ENCODE data around the gene PFN3.

The PFN3 gene

DNA sequence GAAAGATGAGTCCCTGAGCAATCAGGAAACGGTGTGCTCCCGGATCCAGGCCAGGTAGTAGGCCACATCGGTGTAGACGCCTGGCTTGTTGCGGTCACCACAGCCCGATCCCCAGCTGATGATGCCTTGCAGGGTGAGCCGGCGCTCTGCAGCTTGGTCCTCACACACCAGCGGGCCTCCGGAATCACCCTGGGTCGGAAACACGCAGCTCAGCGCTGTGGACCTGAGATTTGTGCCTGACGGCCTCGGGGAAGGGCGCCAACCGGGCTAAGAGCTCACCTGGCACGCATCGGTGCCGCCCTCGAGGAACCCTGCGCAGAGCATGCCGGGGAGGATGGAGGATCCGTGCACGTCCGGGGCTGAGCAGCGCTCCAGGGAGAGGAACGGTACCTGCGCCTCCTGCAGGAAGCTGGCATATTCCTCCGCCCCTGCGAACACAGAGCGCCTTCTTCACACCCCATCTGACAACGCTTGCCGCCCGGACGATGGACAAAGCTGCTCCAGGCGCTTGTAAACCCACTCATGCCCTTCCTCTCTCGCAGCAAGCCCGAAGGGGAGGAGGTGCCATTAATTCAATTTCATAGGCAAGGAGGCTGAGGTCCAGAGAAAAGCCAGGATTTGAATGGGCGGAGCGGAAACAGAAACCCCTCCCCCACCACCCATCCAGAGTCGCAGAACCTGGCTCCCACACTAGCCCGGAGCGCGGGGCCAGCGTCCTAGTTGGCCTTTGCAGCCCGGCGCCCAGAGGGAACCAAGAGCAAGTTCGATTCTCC, 2.0 kb upstream of the PFN3 start:
- Histone ChIP-seq H3K36me3 (ENCODE audit: control insufficient read depth, insufficient read depth, low read length, severe bottlenecking) (no peaks in the 10 kb centered on the region), H3K4me3 (ENCODE audit: low read length) (no peak overlapping the region), H3K4me1 (ENCODE audit: control insufficient read depth, insufficient read depth, low read length) (peaks cover 12% of the 10 kb centered on the region), H3K27me3 (replicated peaks; ENCODE audit: control insufficient read depth, insufficient read depth, low read length) (peaks cover 56% of the 10 kb centered on the region), H3K9me3 (ENCODE audit: control insufficient read depth, low read length) (no peaks in the 10 kb centered on the region), H3K9ac (ENCODE audit: low read length) (no peak overlapping the region)
- peak; percentile 42 for DNase-seq (ENCODE audit: low read depth)

DNA sequence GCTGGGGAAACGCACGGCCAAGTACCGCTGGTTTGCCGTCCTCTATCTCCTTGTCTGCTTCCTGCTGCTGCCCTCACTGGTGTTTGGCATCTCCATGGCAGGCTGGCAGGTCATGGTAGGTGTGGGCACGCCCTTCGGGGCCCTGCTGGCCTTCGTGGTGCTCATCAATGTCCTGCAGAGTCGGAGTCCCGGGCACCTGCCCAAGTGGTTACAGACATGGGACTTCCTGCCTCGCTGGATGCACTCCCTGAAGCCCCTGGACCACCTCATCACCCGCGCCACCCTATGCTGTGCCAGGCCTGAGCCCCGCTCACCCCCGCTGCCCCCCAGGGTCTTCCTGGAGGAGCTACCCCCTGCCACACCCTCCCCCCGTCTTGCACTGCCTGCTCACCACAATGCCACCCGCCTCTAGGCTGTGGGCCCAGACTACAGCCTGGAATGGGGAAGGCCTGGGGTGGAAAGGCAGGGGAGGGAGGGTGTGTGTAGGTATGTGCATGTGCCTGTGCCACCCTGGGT, 2.5 kb downstream of the PFN3 start:
- H3K27me3 ChIP-seq (replicated peaks; ENCODE audit: control insufficient read depth, insufficient read depth, low read length): peaks cover 53% of the 10 kb centered on the region
- no peak overlapping the region for H3K9ac ChIP-seq (ENCODE audit: low read length)
- no peaks in the 10 kb centered on the region for H3K36me3 ChIP-seq (ENCODE audit: control insufficient read depth, insufficient read depth, low read length, severe bottlenecking)
- H3K4me3 ChIP-seq (ENCODE audit: low read length): no peak overlapping the region
- no peak for DNase-seq (ENCODE audit: low read depth)
- peaks cover 2% of the 10 kb centered on the region for H3K4me1 ChIP-seq (ENCODE audit: control insufficient read depth, insufficient read depth, low read length)
- no peaks in the 10 kb centered on the region for H3K9me3 ChIP-seq (ENCODE audit: control insufficient read depth, low read length)

DNA sequence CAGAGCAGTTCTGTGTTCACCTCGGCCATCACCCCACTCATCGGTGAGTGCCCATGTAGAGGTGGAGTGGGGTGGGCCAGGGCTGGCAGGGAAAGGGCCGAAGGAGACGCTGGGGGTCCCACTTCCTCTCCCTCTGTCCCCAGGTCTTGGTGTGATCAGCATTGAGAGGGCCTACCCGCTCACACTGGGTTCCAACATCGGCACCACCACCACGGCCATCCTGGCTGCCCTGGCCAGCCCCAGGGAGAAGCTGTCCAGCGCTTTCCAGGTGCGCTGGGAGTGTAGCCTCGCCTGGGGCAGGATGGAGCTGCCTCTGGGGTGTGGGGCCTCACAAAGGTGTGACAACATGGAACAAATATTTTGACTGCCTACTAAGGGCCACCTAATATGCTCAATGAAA, 3.7 kb downstream of the PFN3 start:
- no peak overlapping the region for H3K9ac ChIP-seq (ENCODE audit: low read length)
- H3K36me3 ChIP-seq (ENCODE audit: control insufficient read depth, insufficient read depth, low read length, severe bottlenecking): no peaks in the 10 kb centered on the region
- peaks cover 42% of the 10 kb centered on the region for H3K27me3 ChIP-seq (replicated peaks; ENCODE audit: control insufficient read depth, insufficient read depth, low read length)
- DNase-seq (ENCODE audit: low read depth): no peak
- no peaks in the 10 kb centered on the region for H3K4me1 ChIP-seq (ENCODE audit: control insufficient read depth, insufficient read depth, low read length)
- H3K9me3 ChIP-seq (ENCODE audit: control insufficient read depth, low read length): no peaks in the 10 kb centered on the region
- H3K4me3 ChIP-seq (ENCODE audit: low read length): no peak overlapping the region

DNA sequence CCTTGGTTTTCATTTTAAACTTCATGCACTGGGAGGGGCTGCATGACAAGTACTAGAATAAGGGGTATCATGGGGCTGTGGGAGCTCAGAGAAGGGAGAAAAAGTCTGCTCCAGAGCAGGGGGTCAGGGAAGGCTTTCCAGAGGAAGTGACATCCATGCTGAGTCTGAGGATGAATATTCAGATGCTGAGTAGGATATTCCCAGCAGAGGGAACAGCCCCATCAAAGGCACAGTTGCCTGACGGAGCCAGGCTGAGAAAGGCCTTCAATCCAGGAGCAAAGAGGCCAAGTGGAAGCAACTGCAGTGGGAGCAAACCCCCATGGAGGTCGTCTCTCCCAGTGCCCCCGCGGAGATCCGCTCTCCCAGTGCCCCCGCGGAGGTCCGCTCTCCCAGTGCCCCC, 4.4 kb downstream of the PFN3 start:
- H3K4me1 ChIP-seq (ENCODE audit: control insufficient read depth, insufficient read depth, low read length): no peaks in the 10 kb centered on the region
- no peaks in the 10 kb centered on the region for H3K9me3 ChIP-seq (ENCODE audit: control insufficient read depth, low read length)
- peaks cover 35% of the 10 kb centered on the region for H3K27me3 ChIP-seq (replicated peaks; ENCODE audit: control insufficient read depth, insufficient read depth, low read length)
- H3K9ac ChIP-seq (ENCODE audit: low read length): no peak overlapping the region
- DNase-seq (ENCODE audit: low read depth): no peak
- no peak overlapping the region for H3K4me3 ChIP-seq (ENCODE audit: low read length)
- H3K36me3 ChIP-seq (ENCODE audit: control insufficient read depth, insufficient read depth, low read length, severe bottlenecking): no peaks in the 10 kb centered on the region

DNA sequence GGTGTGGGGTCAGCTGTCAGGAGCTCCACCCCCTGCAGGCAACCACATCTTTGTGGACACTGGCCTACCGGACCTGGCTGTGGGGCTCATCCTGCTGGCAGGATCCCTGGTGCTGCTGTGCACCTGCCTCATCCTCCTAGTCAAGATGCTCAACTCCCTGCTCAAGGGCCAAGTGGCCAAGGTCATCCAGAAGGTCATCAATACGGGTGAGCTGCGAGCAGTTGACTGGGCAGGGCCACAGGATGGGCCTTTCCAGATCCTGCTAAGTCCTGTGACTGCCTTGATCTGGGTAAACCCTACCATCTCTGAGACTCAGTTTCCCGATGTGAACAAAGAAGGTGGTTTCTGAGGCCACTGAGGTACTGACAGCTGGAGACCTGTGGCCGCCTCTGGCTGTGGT, 6.5 kb downstream of the PFN3 start:
- peaks cover 18% of the 10 kb centered on the region for H3K27me3 ChIP-seq (replicated peaks; ENCODE audit: control insufficient read depth, insufficient read depth, low read length)
- H3K9ac ChIP-seq (ENCODE audit: low read length): no peak overlapping the region
- no peaks in the 10 kb centered on the region for H3K9me3 ChIP-seq (ENCODE audit: control insufficient read depth, low read length)
- H3K36me3 ChIP-seq (ENCODE audit: control insufficient read depth, insufficient read depth, low read length, severe bottlenecking): no peaks in the 10 kb centered on the region
- no peak for DNase-seq (ENCODE audit: low read depth)
- peaks cover 8% of the 10 kb centered on the region for H3K4me1 ChIP-seq (ENCODE audit: control insufficient read depth, insufficient read depth, low read length)
- H3K4me3 ChIP-seq (ENCODE audit: low read length): no peak overlapping the region

DNA sequence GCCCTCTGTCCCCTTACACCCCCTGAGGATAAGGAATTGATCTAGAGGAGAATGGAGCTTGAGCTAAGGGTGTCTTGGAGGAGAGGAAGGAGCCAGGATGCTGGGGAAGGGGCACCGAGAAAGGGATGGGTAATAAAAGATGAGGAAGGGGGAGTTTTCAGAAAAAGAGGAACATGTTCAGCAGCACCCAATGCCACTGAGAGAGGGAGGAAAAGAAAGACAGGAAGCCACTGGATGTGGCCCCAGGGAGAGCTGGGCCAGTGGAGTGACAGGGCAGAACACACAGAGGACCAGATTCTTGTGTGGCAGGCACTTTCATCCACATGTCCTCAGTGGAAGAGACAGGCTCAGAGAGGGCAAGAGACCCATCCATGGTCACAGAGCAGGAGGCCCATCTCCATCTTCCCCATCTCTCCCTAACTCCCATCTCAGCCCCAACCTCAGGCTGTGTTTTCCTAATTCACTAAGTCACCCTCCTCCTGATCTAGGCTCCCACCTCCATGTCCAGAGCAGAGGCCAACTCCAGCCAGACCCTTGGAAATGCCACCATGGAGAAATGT, 7.2 kb downstream of the PFN3 start:
- H3K9ac ChIP-seq (ENCODE audit: low read length): no peak overlapping the region
- H3K27me3 ChIP-seq (replicated peaks; ENCODE audit: control insufficient read depth, insufficient read depth, low read length): peaks cover 16% of the 10 kb centered on the region
- DNase-seq (ENCODE audit: low read depth): no peak
- H3K4me3 ChIP-seq (ENCODE audit: low read length): no peak overlapping the region
- H3K36me3 ChIP-seq (ENCODE audit: control insufficient read depth, insufficient read depth, low read length, severe bottlenecking): no peaks in the 10 kb centered on the region
- peaks cover 8% of the 10 kb centered on the region for H3K4me1 ChIP-seq (ENCODE audit: control insufficient read depth, insufficient read depth, low read length)
- H3K9me3 ChIP-seq (ENCODE audit: control insufficient read depth, low read length): no peaks in the 10 kb centered on the region

DNA sequence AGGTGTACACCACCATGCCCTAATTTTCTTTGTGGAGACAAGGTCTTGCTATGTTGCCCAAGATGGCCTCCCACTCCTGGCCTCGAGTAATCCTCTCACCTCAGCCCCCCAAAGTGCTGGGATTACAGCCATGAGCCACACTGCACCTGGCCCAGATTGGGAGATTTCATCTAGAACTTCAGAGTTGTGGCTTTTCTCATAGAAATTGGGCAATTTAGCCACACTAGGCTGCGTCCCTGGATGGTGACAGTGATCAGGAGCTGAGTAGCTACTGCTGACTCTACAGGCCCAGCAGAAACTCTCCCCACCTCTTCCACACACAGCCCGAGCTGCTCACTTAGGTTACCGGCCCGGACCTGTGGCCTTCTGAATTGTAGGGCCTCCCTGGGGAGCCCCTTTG, 7.7 kb downstream of the PFN3 start:
- H3K36me3 ChIP-seq (ENCODE audit: control insufficient read depth, insufficient read depth, low read length, severe bottlenecking): no peaks in the 10 kb centered on the region
- peaks cover 12% of the 10 kb centered on the region for H3K27me3 ChIP-seq (replicated peaks; ENCODE audit: control insufficient read depth, insufficient read depth, low read length)
- no peak for DNase-seq (ENCODE audit: low read depth)

DNA sequence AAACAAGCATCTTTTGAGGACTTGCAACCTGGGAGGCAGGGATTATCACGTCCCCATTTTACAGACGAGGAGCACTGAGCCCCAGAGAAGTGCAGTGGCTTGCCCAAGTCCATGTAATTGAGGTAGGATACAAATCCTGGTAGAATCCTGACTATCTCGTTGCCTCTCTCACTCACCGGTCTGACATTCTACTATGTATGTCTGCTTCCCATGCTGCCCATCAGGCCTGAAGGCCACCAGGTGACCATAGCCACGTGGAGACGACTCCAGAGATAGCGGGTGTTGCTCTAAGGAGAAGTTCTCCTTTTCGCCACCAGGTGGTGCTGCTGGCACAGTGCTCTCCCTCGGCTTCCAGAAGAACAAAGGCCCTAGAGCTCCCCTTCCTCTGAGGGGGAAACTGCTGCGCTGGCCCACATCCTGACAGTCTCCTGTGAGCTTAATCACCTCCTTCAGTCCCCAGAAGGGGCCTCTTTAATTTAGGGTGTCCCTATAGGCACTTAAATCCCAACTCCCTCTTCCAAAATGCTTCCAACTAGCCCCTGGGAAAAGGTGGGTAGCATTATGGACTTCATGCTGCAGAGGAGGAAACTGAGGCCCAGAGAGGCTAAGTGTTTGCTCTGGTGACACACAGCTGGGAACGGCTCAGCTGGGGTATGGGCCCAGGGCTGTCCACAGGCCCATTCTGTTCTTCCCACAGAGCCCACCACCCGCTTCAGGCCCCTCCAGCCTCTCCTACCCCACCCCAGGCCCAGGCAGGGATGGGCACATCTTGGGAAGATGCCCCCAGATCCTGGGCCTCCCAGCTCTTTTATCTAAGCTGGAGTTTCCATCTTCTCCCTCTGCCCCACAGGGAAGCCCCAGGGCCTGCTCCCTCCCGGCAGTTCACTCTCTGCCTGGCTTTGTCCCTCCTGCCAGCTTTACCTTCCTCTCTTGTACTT, 9.8 kb downstream of the PFN3 start:
- Histone ChIP-seq H3K4me3 (ENCODE audit: low read length) (no peak overlapping the region), H3K4me1 (ENCODE audit: control insufficient read depth, insufficient read depth, low read length) (peaks cover 8% of the 10 kb centered on the region), H3K36me3 (ENCODE audit: control insufficient read depth, insufficient read depth, low read length, severe bottlenecking) (no peaks in the 10 kb centered on the region), H3K27me3 (replicated peaks; ENCODE audit: control insufficient read depth, insufficient read depth, low read length) (peaks cover 8% of the 10 kb centered on the region), H3K9ac (ENCODE audit: low read length) (no peak overlapping the region), H3K9me3 (ENCODE audit: control insufficient read depth, low read length) (no peaks in the 10 kb centered on the region)
- peak; percentile 91 for DNase-seq (ENCODE audit: low read depth)

More for the DNA sequence above, 7.7 kb downstream of the PFN3 start:
- peaks cover 8% of the 10 kb centered on the region for H3K4me1 ChIP-seq (ENCODE audit: control insufficient read depth, insufficient read depth, low read length)
- no peak overlapping the region for H3K9ac ChIP-seq (ENCODE audit: low read length)
- no peaks in the 10 kb centered on the region for H3K9me3 ChIP-seq (ENCODE audit: control insufficient read depth, low read length)
- no peak overlapping the region for H3K4me3 ChIP-seq (ENCODE audit: low read length)

DNA sequence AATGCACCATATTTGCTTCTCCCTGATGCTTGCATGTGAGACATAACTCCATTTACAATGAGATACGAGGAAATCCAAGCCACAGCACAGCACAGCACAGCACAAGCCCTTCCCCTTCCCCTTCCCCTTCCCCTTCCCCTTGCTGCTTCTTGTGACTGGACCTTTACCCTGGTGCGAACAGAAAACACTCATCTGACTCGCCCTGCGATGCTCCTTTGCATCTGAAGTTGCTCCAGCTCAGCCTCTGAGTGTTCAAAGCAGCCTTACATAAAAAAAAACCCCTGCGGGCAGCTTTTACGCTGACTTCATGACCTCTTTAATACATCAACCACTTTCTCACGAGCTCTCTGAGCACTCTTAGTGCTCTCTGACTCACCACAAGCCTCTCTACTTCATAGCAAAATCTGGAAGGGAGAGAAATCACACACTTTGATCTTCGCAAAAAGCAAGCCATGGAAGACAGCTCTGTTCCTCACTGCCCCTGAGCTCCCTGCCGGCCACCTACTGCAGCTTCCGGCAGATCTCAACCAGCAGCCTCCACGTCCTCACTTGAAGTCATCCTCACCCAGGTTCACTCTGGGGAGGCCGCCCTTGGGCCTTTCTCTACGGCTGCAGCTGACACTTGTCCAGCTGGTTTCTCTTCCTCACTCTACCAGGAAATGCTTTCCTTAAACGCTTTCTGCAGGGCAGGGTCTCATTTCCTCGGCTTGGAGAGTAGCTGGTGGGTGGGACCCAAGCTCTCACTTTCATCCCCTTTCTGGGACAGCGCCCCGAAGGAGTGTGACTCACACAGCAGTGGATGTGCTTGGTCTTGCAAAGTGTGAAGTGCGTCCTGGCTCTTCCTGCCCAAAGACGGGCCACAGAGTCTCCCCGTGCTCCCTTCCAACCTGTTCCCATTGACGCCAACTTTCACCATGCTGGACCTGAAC, 11.0 kb downstream of the PFN3 start:
- no peaks in the 10 kb centered on the region for H3K9me3 ChIP-seq (ENCODE audit: control insufficient read depth, low read length)
- DNase-seq (ENCODE audit: low read depth): peak; percentile 82
- H3K9ac ChIP-seq (ENCODE audit: low read length): no peak overlapping the region
- peaks cover 18% of the 10 kb centered on the region for H3K27me3 ChIP-seq (replicated peaks; ENCODE audit: control insufficient read depth, insufficient read depth, low read length)
- no peak overlapping the region for H3K4me3 ChIP-seq (ENCODE audit: low read length)
- peaks cover 8% of the 10 kb centered on the region for H3K4me1 ChIP-seq (ENCODE audit: control insufficient read depth, insufficient read depth, low read length)
- no peaks in the 10 kb centered on the region for H3K36me3 ChIP-seq (ENCODE audit: control insufficient read depth, insufficient read depth, low read length, severe bottlenecking)

DNA sequence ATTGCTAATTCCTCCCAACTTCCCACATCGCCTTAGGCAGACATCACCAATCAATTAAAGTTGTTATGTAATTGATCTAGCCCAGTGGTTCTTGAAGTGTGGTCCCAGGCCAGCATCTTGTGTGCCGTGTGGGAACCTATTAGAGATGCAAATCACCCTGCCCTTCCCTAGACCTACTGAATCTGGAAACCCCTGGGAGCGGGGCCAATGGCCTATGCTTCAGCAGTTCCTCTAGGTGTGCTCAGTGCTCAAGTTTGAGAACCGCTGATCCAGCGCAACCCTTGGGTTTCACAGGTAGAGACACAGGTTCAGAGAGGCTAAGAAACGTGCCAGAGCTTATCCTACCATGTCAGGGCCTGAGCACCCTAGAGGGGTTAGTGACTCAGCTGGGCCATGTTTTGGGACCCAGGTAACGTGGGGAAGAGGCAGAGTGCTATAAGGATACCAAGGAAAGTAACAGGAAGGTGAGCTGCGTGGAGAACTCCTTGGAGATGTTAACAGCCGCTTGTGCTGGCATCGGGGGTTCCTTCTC, 11.9 kb downstream of the PFN3 start:
- Histone ChIP-seq H3K27me3 (replicated peaks; ENCODE audit: control insufficient read depth, insufficient read depth, low read length) (peaks cover 25% of the 10 kb centered on the region), H3K4me1 (ENCODE audit: control insufficient read depth, insufficient read depth, low read length) (peaks cover 8% of the 10 kb centered on the region), H3K9ac (ENCODE audit: low read length) (no peak overlapping the region), H3K36me3 (ENCODE audit: control insufficient read depth, insufficient read depth, low read length, severe bottlenecking) (no peaks in the 10 kb centered on the region), H3K9me3 (ENCODE audit: control insufficient read depth, low read length) (no peaks in the 10 kb centered on the region), H3K4me3 (ENCODE audit: low read length) (no peak overlapping the region)
- no peak for DNase-seq (ENCODE audit: low read depth)
